A673 (cell line): ENCODE results near the gene ATIC. TPM values are rescaled to one million over a fixed set of nuclear protein-coding genes. Genes with fewer than 3 reads are reported as not detected.

ENCODE experiments used
- BruUV-seq: library from RNA; stranded (reverse); fragments of 400-500 nt; replicated peaks from 2 replicates; lab custom pipeline; 2021; lab: Mats Ljungman, UMichigan
- CTCF ChIA-PET: fragments of 300-600 bp; sonication (Branson Sonifier 250); formaldehyde crosslinking; loops from one replicate; lab custom pipeline; 2022; ENCODE audit warnings: antibody characterized with exemption; lab: Charles Lee
- POLR2A ChIA-PET: fragments of 300-600 bp; sonication (Branson Sonifier 250); formaldehyde crosslinking; loops from one replicate; lab custom pipeline; 2022; ENCODE audit warnings: antibody characterized with exemption; ENCODE audit not compliant: low non-redundant PET; lab: Charles Lee
- DNase-seq: peaks from one replicate; pipeline ENCODE4 v3.0.0-alpha.2; 2015; ENCODE audit warnings: low spot score
- H3K27ac ChIP-seq: fragments of 200-600 bp; sonication (generic); 2 replicates; pipeline ENCODE4 v1.5.1; 2016; ENCODE audit warnings: mixed run types, low read depth, mild to moderate bottlenecking, mixed read lengths, antibody characterized with exemption, low read length; ENCODE audit not compliant: poor library complexity, severe bottlenecking
- H3K27me3 ChIP-seq: fragments of 200-600 bp; sonication (generic); replicated peaks from 2 replicates; pipeline ENCODE4 v1.6.1; 2017; ENCODE audit warnings: mixed run types, low read depth, mild to moderate bottlenecking, mixed read lengths, antibody characterized with exemption, low read length; ENCODE audit not compliant: insufficient read depth, poor library complexity
- H3K36me3 ChIP-seq: fragments of 200-600 bp; sonication (generic); 2 replicates; pipeline ENCODE4 v1.6.1; 2016; ENCODE audit warnings: mixed run types, mild to moderate bottlenecking, mixed read lengths, antibody characterized with exemption, low read length; ENCODE audit not compliant: insufficient read depth, poor library complexity, severe bottlenecking
- H3K4me1 ChIP-seq: fragments of 200-600 bp; sonication (generic); 2 replicates; pipeline ENCODE4 v1.6.1; 2017; ENCODE audit warnings: mixed run types, mild to moderate bottlenecking, mixed read lengths, antibody characterized with exemption, low read length; ENCODE audit not compliant: insufficient read depth, poor library complexity, severe bottlenecking
- H3K4me3 ChIP-seq: fragments of 200-600 bp; sonication (generic); 2 replicates; pipeline ENCODE4 v1.5.1; 2016; ENCODE audit warnings: low read depth, mixed run types, mild to moderate bottlenecking, mixed read lengths, low read length; ENCODE audit not compliant: poor library complexity, severe bottlenecking
- H3K9me3 ChIP-seq: fragments of 200-600 bp; sonication (generic); 2 replicates; pipeline ENCODE4 v1.6.1; 2016; ENCODE audit warnings: mixed run types, low read depth, mild to moderate bottlenecking, mixed read lengths, antibody characterized with exemption, low read length; ENCODE audit not compliant: poor library complexity, severe bottlenecking
- EZH2 ChIP-seq: fragments of 200-600 bp; sonication (generic); IDR thresholded peaks from 2 replicates; pipeline ENCODE4 v1.6.1; 2017; ENCODE audit warnings: borderline replicate concordance, low read depth, mild to moderate bottlenecking, mixed read lengths, antibody characterized with exemption, low read length; ENCODE audit not compliant: poor library complexity, severe bottlenecking
- intact Hi-C: fragments of 100-400 bp; cut with micrococcal nuclease; formaldehyde crosslinking; loops from one replicate; pipeline ENCODE4 v1.10.0; 2022; ENCODE audit not compliant: unreplicated experiment
- total RNA-seq: library from RNA; stranded (reverse); gene quantifications from 2 replicates; pipeline ENCODE4 v1.2.3, GENCODE V29; 2021
- TF ChIP-seq, protein P1 (sequence below): fragments of 300-800, 200-600 bp; sonication (generic); conservative IDR thresholded peaks from 2 replicates; pipeline ENCODE4 v1.5.1; 2017; ENCODE audit warnings: low read depth, mild to moderate bottlenecking, antibody characterized with exemption, low read length, moderate library complexity, mixed read lengths

The ATIC gene
- total RNA-seq, 1 experiment from 2014 or later: 328 TPM

- H3K4me3 ChIP-seq: no peak overlapping the region
- no peak for TF ChIP-seq EZH2
- TF ChIP-seq, protein P1, sequence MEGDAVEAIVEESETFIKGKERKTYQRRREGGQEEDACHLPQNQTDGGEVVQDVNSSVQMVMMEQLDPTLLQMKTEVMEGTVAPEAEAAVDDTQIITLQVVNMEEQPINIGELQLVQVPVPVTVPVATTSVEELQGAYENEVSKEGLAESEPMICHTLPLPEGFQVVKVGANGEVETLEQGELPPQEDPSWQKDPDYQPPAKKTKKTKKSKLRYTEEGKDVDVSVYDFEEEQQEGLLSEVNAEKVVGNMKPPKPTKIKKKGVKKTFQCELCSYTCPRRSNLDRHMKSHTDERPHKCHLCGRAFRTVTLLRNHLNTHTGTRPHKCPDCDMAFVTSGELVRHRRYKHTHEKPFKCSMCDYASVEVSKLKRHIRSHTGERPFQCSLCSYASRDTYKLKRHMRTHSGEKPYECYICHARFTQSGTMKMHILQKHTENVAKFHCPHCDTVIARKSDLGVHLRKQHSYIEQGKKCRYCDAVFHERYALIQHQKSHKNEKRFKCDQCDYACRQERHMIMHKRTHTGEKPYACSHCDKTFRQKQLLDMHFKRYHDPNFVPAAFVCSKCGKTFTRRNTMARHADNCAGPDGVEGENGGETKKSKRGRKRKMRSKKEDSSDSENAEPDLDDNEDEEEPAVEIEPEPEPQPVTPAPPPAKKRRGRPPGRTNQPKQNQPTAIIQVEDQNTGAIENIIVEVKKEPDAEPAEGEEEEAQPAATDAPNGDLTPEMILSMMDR: no peak
- intact Hi-C loops: no loop called here
- ChIA-PET CTCF (no interaction called here), POLR2A (no interaction called here)
- H3K9me3 ChIP-seq: no peaks in the 10 kb centered on the region
- peaks cover 15% of the 10 kb centered on the region for H3K4me1 ChIP-seq
- no peak overlapping the region for H3K27ac ChIP-seq
- H3K36me3 ChIP-seq: peaks cover 47% of the 10 kb centered on the region
- BruUV-seq: no TSS peak
- no peak for DNase-seq
- H3K27me3 ChIP-seq: no peaks in the 10 kb centered on the region
Measured at GRCh38 chr2:215315301-215315700, 3.4 kb downstream of the ATIC start.

DNA sequence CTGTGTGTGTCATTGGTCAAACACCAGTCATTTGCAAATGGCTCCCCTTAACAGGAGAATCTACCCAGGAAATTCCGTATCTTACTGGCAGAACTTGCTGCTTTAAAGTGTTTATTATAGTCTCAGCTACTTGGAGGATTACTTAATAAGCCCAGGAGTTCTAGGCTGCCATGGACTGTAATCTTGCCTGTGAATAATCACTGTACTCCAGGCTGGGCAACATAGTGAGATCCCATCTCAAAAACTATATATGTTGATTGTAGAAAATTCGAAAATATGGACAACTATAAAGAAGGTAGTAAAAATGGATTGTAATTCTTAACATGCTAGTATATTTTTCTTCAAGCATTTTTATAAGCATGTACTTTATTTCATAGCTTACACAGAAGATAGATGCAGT, 4.5 kb downstream of the ATIC start:
- H3K27me3 ChIP-seq: no peaks in the 10 kb centered on the region
- TF ChIP-seq, protein P1: no peak
- no peak for TF ChIP-seq EZH2
- intact Hi-C loops: no loop called here
- no peaks in the 10 kb centered on the region for H3K9me3 ChIP-seq
- H3K27ac ChIP-seq: no peak overlapping the region
- no TSS peak for BruUV-seq
- ChIA-PET CTCF (no interaction called here), POLR2A (no interaction called here)
- no peak for DNase-seq
- peaks cover 15% of the 10 kb centered on the region for H3K4me1 ChIP-seq
- H3K36me3 ChIP-seq: peaks cover 56% of the 10 kb centered on the region
- H3K4me3 ChIP-seq: no peak overlapping the region

DNA sequence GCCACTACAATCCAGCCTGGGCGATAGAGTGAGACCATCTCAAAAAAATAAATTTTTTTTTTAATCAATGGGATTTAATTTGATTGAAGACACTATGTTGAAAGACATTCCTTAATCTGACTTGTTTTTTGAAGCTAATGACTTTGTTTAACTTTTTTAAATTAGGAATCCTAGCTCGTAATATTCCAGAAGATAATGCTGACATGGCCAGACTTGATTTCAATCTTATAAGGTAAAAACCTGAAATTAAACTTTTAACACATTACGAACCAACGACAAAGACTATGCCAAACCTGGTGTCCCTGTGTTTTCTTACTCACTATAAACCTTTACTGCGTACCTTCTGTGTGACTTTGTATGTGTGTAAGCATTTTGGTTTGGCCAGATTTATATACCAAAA, 7.6 kb downstream of the ATIC start:
- TF ChIP-seq, protein P1: no peak
- no peak for TF ChIP-seq EZH2
- BruUV-seq: no TSS peak
- POLR2A ChIA-PET: no interaction called here

More for the DNA sequence above, 7.6 kb downstream of the ATIC start:
- no peaks in the 10 kb centered on the region for H3K9me3 ChIP-seq
- H3K27me3 ChIP-seq: no peaks in the 10 kb centered on the region
- H3K4me3 ChIP-seq: no peak overlapping the region
- peaks cover 68% of the 10 kb centered on the region for H3K36me3 ChIP-seq
- intact Hi-C loops: no loop called here
- no peak overlapping the region for H3K27ac ChIP-seq
- CTCF ChIA-PET: interaction anchor here (0.7 kb wide), 1 partner anchor 359 kb away, joined by 3 read pairs; no protein-coding TSS in a partner anchor
- no peaks in the 10 kb centered on the region for H3K4me1 ChIP-seq
- DNase-seq: no peak
